Measurements from ENCODE around the gene DBH.

DNA sequence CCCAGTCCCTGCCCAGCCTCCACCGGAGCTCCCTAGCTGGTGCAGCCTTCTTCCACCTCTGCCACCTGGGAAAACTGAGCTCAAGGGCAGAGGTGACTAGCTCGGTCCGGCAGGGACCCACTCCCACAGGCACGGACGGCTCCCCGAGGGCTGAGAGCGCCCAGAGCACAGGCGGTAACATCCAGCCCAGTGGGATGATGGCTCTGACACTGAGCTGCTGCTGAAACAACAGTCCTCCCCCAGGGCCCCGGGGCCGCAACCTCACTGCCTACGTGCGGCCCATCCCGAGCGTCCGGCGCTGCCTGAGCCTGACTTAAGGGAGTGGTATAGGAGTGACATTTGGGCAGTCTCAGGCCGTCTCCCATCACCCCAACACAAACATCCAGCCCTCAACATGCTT, 30.7 kb upstream of the DBH start:
- no peak for TF ChIP-seq POLR2AphosphoS5 (IDR thresholded peaks at IDR 0.05; ENCODE audit: low read depth, low read length)
- TF ChIP-seq, protein P1, sequence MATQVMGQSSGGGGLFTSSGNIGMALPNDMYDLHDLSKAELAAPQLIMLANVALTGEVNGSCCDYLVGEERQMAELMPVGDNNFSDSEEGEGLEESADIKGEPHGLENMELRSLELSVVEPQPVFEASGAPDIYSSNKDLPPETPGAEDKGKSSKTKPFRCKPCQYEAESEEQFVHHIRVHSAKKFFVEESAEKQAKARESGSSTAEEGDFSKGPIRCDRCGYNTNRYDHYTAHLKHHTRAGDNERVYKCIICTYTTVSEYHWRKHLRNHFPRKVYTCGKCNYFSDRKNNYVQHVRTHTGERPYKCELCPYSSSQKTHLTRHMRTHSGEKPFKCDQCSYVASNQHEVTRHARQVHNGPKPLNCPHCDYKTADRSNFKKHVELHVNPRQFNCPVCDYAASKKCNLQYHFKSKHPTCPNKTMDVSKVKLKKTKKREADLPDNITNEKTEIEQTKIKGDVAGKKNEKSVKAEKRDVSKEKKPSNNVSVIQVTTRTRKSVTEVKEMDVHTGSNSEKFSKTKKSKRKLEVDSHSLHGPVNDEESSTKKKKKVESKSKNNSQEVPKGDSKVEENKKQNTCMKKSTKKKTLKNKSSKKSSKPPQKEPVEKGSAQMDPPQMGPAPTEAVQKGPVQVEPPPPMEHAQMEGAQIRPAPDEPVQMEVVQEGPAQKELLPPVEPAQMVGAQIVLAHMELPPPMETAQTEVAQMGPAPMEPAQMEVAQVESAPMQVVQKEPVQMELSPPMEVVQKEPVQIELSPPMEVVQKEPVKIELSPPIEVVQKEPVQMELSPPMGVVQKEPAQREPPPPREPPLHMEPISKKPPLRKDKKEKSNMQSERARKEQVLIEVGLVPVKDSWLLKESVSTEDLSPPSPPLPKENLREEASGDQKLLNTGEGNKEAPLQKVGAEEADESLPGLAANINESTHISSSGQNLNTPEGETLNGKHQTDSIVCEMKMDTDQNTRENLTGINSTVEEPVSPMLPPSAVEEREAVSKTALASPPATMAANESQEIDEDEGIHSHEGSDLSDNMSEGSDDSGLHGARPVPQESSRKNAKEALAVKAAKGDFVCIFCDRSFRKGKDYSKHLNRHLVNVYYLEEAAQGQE (IDR thresholded peaks at IDR 0.05; ENCODE audit: insufficient read depth in 1 of 2, low read depth in 2 of 2, low read length in 2 of 2): no peak
- TF ChIP-seq TAF1 (IDR thresholded peaks at IDR 0.05; ENCODE audit: borderline replicate concordance, insufficient read depth, low read length): no peak
- TF ChIP-seq FOXP2 (optimal IDR thresholded peaks at IDR 0.05; ENCODE audit: borderline replicate concordance, extremely low read depth, extremely low read length, insufficient read depth): no peak
- TF ChIP-seq SIN3A (IDR thresholded peaks at IDR 0.05; ENCODE audit: borderline replicate concordance, insufficient read depth, low read length): no peak
